AG09319 (cell line): ENCODE results near the gene MTMR11.
"Not testable (repeated sequence)": the region's sequence is repeated elsewhere in the genome, so short reads cannot be mapped to it uniquely, and the experiment has no call there.

Experiments used
- DNase-seq: peaks from one replicate; pipeline ENCODE4 v3.0.0-alpha.2; 2010; ENCODE audit warnings: low read depth; ENCODE audit errors: extremely low read depth
- TF ChIP-seq, protein P1 (sequence below): IDR thresholded peaks from 2 replicates; pipeline ENCODE4 v1.5.1; 2011; ENCODE audit warnings: low read depth, mild to moderate bottlenecking, inconsistent platforms, low read length, moderate library complexity

Gene MTMR11

DNA sequence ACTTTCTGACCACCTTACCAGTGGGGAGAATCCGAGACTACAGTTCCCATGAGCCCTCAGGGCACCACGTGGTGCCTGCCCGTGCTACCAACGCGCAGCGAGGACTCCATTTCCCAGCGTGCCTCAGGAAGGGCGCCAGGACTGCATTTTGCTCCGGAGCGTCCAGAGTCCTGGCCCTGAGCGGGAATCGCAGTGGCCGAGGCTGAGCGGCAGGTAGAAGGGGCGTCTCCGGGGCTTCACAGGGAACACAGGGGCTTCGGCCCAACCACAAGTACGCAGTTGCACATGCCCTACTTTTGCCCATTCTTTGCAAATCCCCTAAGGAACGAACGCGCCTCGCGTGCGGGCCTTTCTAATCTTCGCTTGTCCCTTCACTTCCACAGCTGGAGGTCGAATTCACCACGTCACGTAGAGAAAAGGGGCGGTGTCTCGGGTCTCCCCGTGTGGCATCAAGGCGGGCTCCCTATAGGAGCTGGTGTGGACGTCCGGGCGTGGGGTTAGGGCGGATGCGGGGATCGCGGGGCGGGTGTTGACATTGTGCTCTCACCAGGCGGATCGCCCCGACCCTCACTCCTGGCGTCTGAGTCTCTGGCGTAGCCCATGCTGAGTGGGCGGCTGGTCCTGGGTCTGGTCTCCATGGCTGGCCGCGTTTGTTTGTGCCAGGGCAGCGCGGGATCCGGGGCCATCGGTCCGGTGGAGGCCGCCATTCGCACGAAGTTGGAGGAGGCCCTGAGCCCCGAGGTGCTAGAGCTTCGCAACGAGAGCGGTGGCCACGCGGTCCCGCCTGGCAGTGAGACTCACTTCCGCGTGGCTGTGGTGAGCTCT lies 37.0 kb downstream of the MTMR11 start, which contains the start of gene BOLA1:
Gene BOLA1 (plus strand): TSS at position 109 of the 825 bp plus-strand sequence. CDS start 492 bp downstream, at position 601.
- TF ChIP-seq, protein P1, sequence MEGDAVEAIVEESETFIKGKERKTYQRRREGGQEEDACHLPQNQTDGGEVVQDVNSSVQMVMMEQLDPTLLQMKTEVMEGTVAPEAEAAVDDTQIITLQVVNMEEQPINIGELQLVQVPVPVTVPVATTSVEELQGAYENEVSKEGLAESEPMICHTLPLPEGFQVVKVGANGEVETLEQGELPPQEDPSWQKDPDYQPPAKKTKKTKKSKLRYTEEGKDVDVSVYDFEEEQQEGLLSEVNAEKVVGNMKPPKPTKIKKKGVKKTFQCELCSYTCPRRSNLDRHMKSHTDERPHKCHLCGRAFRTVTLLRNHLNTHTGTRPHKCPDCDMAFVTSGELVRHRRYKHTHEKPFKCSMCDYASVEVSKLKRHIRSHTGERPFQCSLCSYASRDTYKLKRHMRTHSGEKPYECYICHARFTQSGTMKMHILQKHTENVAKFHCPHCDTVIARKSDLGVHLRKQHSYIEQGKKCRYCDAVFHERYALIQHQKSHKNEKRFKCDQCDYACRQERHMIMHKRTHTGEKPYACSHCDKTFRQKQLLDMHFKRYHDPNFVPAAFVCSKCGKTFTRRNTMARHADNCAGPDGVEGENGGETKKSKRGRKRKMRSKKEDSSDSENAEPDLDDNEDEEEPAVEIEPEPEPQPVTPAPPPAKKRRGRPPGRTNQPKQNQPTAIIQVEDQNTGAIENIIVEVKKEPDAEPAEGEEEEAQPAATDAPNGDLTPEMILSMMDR, result no peak
- no peak for DNase-seq

DNA sequence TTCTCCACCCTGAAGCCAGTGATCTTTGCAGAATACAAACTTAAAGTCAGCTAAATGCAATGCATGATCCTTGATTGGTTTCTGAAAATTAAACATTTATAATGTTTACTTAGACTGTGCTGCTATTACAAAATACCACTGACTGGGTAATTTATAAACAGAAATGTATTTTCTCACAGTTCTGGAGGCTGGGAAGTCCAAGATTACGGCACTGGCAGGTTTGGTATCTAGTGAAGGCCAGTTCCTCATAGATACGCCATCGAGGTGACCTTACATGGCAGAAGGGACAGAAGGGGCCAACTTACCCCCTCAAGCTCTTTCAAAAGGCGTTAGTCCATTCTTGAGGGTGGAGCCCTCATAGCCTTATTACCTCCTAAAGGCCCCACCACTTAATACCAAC lies 40.1 kb downstream of the MTMR11 start:
- TF ChIP-seq, protein P1, result no peak
- no peak for DNase-seq

DNA sequence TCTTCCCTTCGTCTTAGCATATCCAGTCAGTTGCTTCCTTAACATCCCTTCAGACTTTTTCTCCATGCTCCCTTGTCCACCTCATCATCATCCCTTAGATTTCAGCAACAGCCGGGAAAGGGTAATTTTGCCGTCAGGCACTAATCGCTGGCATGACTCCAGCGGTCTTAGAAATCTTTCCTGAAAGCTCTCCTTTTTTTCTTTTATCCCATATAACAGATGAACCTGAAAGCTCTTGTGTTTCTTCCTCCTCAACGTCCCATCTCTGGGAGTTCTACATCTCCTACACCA lies 47.7 kb downstream of the MTMR11 start:
- TF ChIP-seq, protein P1, result no peak
- no peak for DNase-seq

DNA sequence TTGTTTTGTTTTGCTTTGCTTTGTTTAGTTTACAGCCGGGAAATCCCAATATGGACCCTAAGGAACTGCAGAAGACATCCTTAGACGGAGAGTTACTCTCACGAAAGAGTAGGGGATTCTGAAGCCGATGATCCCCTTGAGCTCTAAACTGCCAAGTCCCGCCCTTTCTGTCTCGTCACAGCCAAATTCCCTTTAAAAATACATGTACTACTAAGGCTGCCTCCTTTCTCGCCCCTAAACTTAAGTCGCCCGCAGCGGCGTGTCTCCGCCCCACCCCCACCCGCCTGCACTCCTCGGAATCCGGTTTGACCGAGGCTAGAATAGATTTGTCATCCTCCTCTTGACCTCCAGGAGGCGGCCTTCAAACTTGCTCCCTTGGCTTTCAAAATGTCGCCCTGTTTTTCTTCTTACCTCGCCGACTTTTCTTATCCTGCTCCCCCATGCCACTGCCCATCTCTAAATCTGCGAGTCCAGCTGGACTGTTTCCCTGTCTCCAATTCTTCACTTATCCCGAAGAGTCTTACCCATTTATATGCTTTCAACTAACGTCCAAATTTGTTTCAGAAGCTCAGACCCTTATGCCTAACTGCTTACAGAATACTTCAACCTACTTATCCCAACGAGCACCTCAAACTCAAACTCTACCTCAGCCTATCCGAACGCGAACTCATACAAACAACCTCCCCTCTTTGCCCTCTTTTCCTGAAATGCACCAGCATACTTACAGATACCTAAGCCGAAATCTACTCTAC lies 48.3 kb downstream of the MTMR11 start:
- peak; percentile 77 for DNase-seq
- TF ChIP-seq, protein P1, result peak; percentile 70

DNA sequence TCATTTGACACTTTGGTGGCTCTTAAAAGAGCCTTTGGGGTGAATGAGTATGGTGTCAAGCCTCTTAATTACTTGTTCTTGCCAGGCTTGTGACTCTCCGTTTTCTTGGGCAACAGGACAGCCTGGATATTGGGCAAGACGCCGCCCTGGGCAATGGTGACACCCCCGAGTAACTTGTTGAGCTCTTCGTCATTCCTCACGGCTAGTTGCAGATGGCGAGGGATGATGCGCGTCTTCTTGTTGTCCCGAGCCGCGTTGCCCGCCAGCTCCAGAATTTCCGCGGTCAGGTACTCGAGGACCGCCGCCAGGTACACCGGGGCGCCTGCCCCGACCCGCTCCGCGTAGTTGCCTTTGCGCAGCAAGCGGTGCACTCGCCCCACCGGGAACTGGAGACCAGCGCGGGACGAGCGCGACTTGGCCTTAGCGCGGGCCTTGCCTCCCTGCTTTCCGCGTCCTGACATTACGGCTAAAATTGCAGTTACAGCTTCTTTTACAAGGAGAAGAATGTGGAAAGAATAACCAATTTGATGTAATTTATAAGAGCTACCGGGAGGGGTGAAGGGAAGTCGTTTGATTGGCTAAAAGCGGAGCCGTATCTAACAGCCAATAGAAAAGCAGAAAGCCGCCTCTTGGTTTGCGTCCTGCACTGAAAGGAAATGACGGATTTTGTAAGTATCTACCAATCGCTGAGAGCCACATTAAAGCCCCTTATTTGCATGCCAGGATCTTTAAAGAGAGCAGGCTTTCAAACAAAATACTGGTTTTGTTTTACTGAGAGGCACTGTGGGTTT lies 49.0 kb downstream of the MTMR11 start:
- TF ChIP-seq, protein P1, result no peak
- DNase-seq, result peak; percentile 98

DNA sequence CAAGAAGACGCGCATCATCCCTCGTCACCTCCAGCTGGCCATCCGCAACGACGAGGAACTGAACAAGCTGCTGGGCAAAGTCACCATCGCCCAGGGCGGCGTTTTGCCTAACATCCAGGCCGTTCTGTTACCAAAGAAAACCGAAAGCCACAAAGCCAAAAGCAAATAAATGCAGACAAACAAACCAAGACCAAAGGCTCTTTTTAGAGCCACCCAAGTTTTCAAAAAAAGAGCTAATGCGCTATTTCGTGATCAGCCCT lies 49.6 kb downstream of the MTMR11 start:
- not testable (repeated sequence) for DNase-seq

DNA sequence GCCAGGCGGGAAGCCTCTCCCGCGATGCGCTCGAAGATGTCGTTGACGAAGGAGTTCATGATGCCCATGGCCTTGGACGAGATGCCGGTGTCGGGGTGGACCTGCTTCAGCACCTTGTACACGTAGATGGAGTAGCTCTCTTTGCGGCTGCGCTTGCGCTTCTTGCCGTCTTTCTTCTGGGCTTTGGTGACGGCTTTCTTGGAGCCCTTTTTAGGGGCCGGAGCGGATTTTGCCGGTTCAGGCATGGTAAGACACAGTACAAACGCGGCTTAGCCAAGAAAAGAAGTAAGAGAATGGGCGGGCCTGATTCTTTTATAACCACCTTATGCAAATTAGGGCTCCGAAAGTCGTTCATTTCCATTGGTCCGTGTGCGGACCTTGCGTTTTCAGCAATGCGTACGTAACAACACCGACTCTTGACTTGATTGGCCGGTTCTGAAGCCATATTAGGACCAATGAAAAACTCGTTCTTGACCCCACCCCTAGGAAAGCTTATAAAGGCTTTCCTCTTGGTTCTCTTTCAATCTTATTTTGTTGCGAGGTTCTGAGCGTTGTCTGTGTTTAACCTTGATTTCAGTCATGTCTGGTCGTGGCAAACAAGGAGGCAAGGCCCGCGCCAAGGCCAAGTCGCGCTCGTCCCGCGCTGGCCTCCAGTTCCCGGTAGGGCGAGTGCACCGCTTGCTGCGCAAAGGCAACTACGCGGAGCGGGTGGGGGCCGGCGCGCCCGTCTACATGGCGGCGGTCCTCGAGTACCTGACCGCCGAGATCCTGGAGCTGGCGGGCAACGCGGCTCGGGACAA lies 50.1 kb downstream of the MTMR11 start:
- TF ChIP-seq, protein P1, result no peak
- DNase-seq, result peak; percentile 99

DNA sequence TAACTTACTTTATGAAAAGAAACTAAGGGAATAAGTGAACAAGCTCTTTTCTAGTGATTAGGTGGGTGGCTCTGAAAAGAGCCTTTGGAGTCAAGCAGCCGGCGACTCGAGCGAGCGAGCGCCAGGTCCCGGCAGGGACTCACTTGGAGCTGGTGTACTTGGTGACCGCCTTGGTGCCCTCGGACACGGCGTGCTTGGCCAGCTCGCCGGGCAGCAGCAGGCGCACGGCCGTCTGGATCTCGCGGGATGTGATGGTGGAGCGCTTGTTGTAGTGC lies 50.6 kb downstream of the MTMR11 start:
- DNase-seq, result not testable (repeated sequence)
